ENCODE data around the gene GDPD4.

Gene GDPD4

DNA sequence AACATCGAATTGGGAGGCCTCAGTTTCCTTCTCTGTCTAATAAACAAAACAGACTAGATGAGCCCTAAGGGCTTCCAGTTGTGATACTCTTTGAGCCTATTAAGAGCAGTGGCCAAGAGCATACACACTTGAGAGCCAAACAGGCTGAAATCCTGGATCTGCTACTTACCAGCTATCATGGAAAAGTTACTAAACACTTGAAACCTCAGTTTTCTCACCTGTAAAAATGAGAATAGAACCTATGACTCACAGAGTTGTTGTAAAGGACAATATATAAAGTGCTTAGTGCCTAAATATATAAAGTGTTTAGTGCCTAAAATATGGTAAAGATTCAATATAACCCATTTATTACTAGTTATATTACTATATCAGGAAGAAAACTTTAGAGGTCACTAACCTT is 23.7 kb upstream of the GDPD4 start:
- no peak overlapping the region for H3K4me3 ChIP-seq (replicated peaks in 1 of 2; ENCODE audit: low read depth in 2 of 2, low read length in 2 of 2)
- DNase-seq (ENCODE audit: low read depth in 2 of 2): no peak
- TF ChIP-seq, protein P1, sequence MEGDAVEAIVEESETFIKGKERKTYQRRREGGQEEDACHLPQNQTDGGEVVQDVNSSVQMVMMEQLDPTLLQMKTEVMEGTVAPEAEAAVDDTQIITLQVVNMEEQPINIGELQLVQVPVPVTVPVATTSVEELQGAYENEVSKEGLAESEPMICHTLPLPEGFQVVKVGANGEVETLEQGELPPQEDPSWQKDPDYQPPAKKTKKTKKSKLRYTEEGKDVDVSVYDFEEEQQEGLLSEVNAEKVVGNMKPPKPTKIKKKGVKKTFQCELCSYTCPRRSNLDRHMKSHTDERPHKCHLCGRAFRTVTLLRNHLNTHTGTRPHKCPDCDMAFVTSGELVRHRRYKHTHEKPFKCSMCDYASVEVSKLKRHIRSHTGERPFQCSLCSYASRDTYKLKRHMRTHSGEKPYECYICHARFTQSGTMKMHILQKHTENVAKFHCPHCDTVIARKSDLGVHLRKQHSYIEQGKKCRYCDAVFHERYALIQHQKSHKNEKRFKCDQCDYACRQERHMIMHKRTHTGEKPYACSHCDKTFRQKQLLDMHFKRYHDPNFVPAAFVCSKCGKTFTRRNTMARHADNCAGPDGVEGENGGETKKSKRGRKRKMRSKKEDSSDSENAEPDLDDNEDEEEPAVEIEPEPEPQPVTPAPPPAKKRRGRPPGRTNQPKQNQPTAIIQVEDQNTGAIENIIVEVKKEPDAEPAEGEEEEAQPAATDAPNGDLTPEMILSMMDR (IDR thresholded peaks at IDR 0.05; ENCODE audit: low read depth, low read length): no peak

GRCh38 chr11:77324508-77324907 is 23.0 kb upstream of the GDPD4 start:
- TF ChIP-seq, protein P1 (IDR thresholded peaks at IDR 0.05; ENCODE audit: low read depth, low read length): no peak
- H3K4me3 ChIP-seq (replicated peaks in 1 of 2; ENCODE audit: low read depth in 2 of 2, low read length in 2 of 2): no peak overlapping the region
- DNase-seq (ENCODE audit: low read depth in 2 of 2): peak in 1 of 2 donors; percentile 5

GRCh38 chr11:77322926-77323590 is 21.6 kb upstream of the GDPD4 start:
- TF ChIP-seq, protein P1 (IDR thresholded peaks at IDR 0.05; ENCODE audit: low read depth, low read length): no peak
- no peak overlapping the region for H3K4me3 ChIP-seq (replicated peaks in 1 of 2; ENCODE audit: low read depth in 2 of 2, low read length in 2 of 2)
- DNase-seq (ENCODE audit: low read depth in 2 of 2): peak; percentile 6 to 28

DNA sequence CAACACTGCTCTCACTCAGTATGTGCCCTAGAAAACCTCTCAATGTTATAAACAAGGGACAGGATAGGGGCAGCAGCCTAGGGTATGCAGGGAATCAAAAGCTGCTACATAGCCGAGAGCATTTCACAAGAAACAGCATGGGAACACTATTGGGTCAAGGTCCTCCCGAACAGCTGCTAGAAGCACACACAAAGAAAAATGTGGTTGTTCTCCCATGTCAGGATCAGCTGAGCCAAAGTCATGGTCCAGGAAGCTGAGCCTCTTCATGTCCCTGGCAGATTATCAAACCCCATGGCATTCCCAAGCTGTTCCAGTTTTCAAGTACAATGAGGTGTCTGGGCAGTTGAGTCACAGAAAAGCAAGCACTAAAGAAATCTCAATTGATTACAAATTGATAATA is 21.0 kb upstream of the GDPD4 start:
- DNase-seq (ENCODE audit: low read depth in 2 of 2): peak; percentile 62 to 77
- TF ChIP-seq, protein P1 (IDR thresholded peaks at IDR 0.05; ENCODE audit: low read depth, low read length): no peak
- H3K4me3 ChIP-seq (replicated peaks in 1 of 2; ENCODE audit: low read depth in 2 of 2, low read length in 2 of 2): no peak overlapping the region

DNA sequence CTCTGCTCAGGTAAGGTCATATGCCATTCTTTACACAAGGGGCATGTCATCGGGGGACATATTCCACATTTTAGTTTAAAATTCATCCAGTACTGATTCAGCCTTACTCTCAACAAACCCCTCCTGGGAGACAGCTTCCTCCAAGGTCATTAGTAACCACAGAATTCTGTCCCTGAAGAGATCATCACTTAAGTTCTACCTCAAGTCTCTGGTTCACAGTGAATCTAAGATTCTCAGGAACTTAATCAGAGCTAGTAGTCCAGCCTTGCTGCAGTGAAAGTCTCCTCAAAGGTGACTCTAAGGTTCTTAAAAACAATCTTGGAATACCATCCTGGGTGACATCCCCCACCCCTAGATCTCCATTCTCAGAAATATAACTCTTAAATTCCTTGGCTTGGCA is 18.9 kb upstream of the GDPD4 start:
- TF ChIP-seq, protein P1 (IDR thresholded peaks at IDR 0.05; ENCODE audit: low read depth, low read length): no peak
- H3K4me3 ChIP-seq (replicated peaks in 1 of 2; ENCODE audit: low read depth in 2 of 2, low read length in 2 of 2): no peak overlapping the region
- DNase-seq (ENCODE audit: low read depth in 2 of 2): no peak

DNA sequence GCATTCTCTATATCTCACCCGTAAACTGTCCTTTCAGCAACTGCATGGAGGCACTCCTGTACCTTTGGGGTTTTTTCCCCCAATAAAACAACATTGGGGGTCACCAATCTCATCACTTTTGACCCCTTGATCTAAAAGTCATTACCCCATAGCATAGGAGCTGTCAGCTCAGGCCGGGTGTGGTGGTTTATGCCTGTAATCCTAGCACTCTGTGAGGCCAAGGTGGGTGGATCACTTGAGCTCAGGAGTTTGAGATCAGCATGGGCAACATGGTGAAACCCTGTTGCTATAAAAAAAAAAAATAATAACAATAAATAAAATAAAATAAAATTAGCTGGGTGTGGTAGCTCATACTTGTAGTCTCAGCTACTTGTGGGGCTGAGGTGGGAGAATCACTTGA is 17.1 kb upstream of the GDPD4 start:
- no peak overlapping the region for H3K4me3 ChIP-seq (replicated peaks in 1 of 2; ENCODE audit: low read depth in 2 of 2, low read length in 2 of 2)
- no peak for DNase-seq (ENCODE audit: low read depth in 2 of 2)
- TF ChIP-seq, protein P1 (IDR thresholded peaks at IDR 0.05; ENCODE audit: low read depth, low read length): no peak
